NOMO-1 treated with DMSO at 0.1 percent for 48 hours (cell line): ENCODE data around the gene SUMO1.
A peak's percentile ranks its signal among the peaks of the same experiment; 100 is the strongest.
"Not testable (repeated sequence)": the region's sequence is repeated elsewhere in the genome, so short reads cannot be mapped to it uniquely, and the experiment has no call there.

Experiments
- DNase-seq: peaks from one replicate; lab custom pipeline; 2025; ENCODE audit not compliant: unreplicated experiment; lab: John Stamatoyannopoulos, UW

Gene SUMO1

GRCh38 chr2:202238234-202239197, at the start of gene SUMO1:
TSS of gene SUMO1 (minus strand) at chr2:202238597. CDS start at chr2:202238451, 146 bp downstream.
- peak; percentile 87 for DNase-seq

- DNase-seq = no peak
These were observed 48.2 kb upstream of the SUMO1 start for GRCh38 chr2:202286595-202286994.

GRCh38 chr2:202278944-202279343, 40.5 kb upstream of the SUMO1 start:
- DNase-seq = peak; percentile 2

- peak; percentile 20 for DNase-seq
These were observed 39.8 kb upstream of the SUMO1 start for GRCh38 chr2:202278036-202278760.

GRCh38 chr2:202276078-202276720, 37.8 kb upstream of the SUMO1 start:
- not testable (repeated sequence) for DNase-seq

GRCh38 chr2:202270487-202270886, 32.1 kb upstream of the SUMO1 start:
- DNase-seq = no peak

- DNase-seq = peak; percentile 5
These were observed 31.2 kb upstream of the SUMO1 start for GRCh38 chr2:202269585-202269984.

- peak; percentile 6 for DNase-seq
These were observed 29.1 kb upstream of the SUMO1 start for GRCh38 chr2:202267495-202267894.

- peak; percentile 96 for DNase-seq
These were observed 27.3 kb upstream of the SUMO1 start, which contains the start of gene NOP58 for GRCh38 chr2:202265467-202266277. TSS of gene NOP58 (plus strand) at chr2:202265763. CDS start at chr2:202265942, 179 bp downstream.

GRCh38 chr2:202261531-202261930, 23.1 kb upstream of the SUMO1 start:
- DNase-seq = no peak

GRCh38 chr2:202251494-202251893, 13.1 kb upstream of the SUMO1 start:
- no peak for DNase-seq

GRCh38 chr2:202249521-202250253, 11.3 kb upstream of the SUMO1 start:
- DNase-seq = peak; percentile 12

GRCh38 chr2:202247710-202248109, 9.3 kb upstream of the SUMO1 start:
- not testable (repeated sequence) for DNase-seq

- no peak for DNase-seq
These were observed 587 bp downstream of the SUMO1 start for GRCh38 chr2:202237787-202238233.

- no peak for DNase-seq
These were observed 16.5 kb downstream of the SUMO1 start for GRCh38 chr2:202221873-202222272.

GRCh38 chr2:202215179-202215578, 23.2 kb downstream of the SUMO1 start:
- DNase-seq = no peak

GRCh38 chr2:202208526-202208925, 29.9 kb downstream of the SUMO1 start:
- no peak for DNase-seq

- no peak for DNase-seq
These were observed 33.5 kb downstream of the SUMO1 start for GRCh38 chr2:202204855-202205254.

- no peak for DNase-seq
These were observed 35.0 kb downstream of the SUMO1 start for GRCh38 chr2:202203348-202203747.
